Peyer's patch (tissue), 4 donors: ENCODE data around the gene PIGK.

Experiments
- POLR2A ChIP-seq, 2 donors: fragments of 450-650 bp; IDR thresholded peaks; one replicate each; pipeline ENCODE4 v1.5.1; 2017; ENCODE audit warnings: antibody characterized with exemption in 2 of 2, mild to moderate bottlenecking in 2 of 2, moderate library complexity in 2 of 2
- TF ChIP-seq, protein P1 (sequence below), 6 experiments: fragments of 450-650 bp in 4 of 6; fragments of 200-600 bp in 2 of 6; sonication (generic) in 1 of 6; IDR thresholded peaks; one replicate each; pipeline ENCODE4 v1.5.1; 2017 to 2019; ENCODE audit warnings: antibody characterized with exemption in 6 of 6, mild to moderate bottlenecking in 3 of 6, moderate library complexity in 1 of 6

DNA sequence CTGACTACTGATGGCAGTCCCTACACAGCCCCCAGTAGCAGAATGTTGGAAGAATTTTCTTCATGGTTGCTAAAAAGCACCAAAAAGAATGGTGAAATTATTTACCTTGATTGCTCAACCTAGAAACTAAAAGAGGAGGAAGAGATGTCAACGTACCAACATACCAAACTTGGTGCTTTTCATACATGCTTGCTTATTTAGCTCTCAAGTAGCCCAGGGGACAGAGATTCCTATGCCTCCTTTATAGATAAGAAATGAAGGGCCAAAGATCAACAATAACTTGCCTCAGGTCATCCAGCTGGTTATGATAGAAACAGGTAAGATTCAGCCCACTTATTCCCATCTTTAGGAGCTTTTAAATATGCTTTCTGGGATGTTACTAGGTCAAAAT lies 170.6 kb downstream of the PIGK start:
- TF ChIP-seq, protein P1, sequence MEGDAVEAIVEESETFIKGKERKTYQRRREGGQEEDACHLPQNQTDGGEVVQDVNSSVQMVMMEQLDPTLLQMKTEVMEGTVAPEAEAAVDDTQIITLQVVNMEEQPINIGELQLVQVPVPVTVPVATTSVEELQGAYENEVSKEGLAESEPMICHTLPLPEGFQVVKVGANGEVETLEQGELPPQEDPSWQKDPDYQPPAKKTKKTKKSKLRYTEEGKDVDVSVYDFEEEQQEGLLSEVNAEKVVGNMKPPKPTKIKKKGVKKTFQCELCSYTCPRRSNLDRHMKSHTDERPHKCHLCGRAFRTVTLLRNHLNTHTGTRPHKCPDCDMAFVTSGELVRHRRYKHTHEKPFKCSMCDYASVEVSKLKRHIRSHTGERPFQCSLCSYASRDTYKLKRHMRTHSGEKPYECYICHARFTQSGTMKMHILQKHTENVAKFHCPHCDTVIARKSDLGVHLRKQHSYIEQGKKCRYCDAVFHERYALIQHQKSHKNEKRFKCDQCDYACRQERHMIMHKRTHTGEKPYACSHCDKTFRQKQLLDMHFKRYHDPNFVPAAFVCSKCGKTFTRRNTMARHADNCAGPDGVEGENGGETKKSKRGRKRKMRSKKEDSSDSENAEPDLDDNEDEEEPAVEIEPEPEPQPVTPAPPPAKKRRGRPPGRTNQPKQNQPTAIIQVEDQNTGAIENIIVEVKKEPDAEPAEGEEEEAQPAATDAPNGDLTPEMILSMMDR (IDR thresholded peaks at IDR 0.05) = no peak
- no peak for TF ChIP-seq POLR2A (IDR thresholded peaks at IDR 0.05)
